Panc1 (cell line): ENCODE results near the gene APAF1. TPM values are rescaled to one million over a fixed set of nuclear protein-coding genes. Genes with fewer than 3 reads are reported as not detected.

ENCODE experiments used
- ATAC-seq: fragments of 200-7000 bp; cut with Tn5 transposase; 2 replicates; pipeline ENCODE4 v1.9.1; 2020; ENCODE audit warnings: mild to moderate bottlenecking, moderate library complexity
- BruUV-seq: library from RNA; stranded (reverse); fragments of 400-500 nt; replicated peaks from 2 replicates; lab custom pipeline; 2021; lab: Mats Ljungman, UMichigan
- CTCF ChIA-PET: fragments of 300-600 bp; sonication (Branson Sonifier 250); formaldehyde crosslinking; loops from one replicate; lab custom pipeline; 2022; ENCODE audit warnings: antibody characterized with exemption; lab: Charles Lee
- POLR2A ChIA-PET: fragments of 300-600 bp; sonication (Branson Sonifier 250); formaldehyde crosslinking; loops from one replicate; lab custom pipeline; 2022; ENCODE audit warnings: antibody characterized with exemption; lab: Charles Lee
- DNase-seq: peaks from one replicate; pipeline ENCODE4 v3.0.0-alpha.2; 2010; ENCODE audit warnings: low read depth, low spot score
- H3K27ac ChIP-seq: 2 replicates; pipeline ENCODE4 v1.5.1; 2011; ENCODE audit warnings: mild to moderate bottlenecking, low read length, inconsistent platforms
- H3K27me3 ChIP-seq: fragments of 200-500 bp; sonication (Bioruptor generic); 2 replicates; pipeline ENCODE4 v1.6.0; 2014; ENCODE audit warnings: low read length, inconsistent platforms; ENCODE audit not compliant: control insufficient read depth, insufficient read depth
- H3K36me3 ChIP-seq: fragments of 200-500 bp; sonication (Bioruptor generic); 2 replicates; pipeline ENCODE4 v1.5.1; 2014; ENCODE audit warnings: inconsistent platforms, mild to moderate bottlenecking, low read length, moderate library complexity; ENCODE audit not compliant: control insufficient read depth, insufficient read depth
- H3K4me1 ChIP-seq: 2 replicates; pipeline ENCODE4 v1.5.1; 2011; ENCODE audit warnings: inconsistent platforms, mild to moderate bottlenecking, low read length, moderate library complexity; ENCODE audit not compliant: control insufficient read depth, insufficient read depth
- H3K4me3 ChIP-seq, 2 experiments: 2 replicates each; pipeline ENCODE4 v1.5.1; 2011 to 2012; ENCODE audit warnings: low read depth in 2 of 2, low read length in 2 of 2, mild to moderate bottlenecking in 2 of 2, inconsistent platforms in 1 of 2, moderate library complexity in 1 of 2
- H3K9me3 ChIP-seq: fragments of 200-500 bp; sonication (Bioruptor generic); 2 replicates; pipeline ENCODE4 v1.5.1; 2014; ENCODE audit warnings: low read depth, mild to moderate bottlenecking, inconsistent platforms, low read length, moderate library complexity; ENCODE audit not compliant: control insufficient read depth, insufficient read depth
- CTCF ChIP-seq: fragments of 450-650 bp; IDR thresholded peaks from 2 replicates; pipeline ENCODE4 v1.5.1; 2017; ENCODE audit warnings: mild to moderate bottlenecking
- POLR2AphosphoS5 ChIP-seq: IDR thresholded peaks from 2 replicates; pipeline ENCODE4 v1.6.1; 2012; ENCODE audit warnings: mild to moderate bottlenecking, low read depth, low read length, moderate library complexity
- REST ChIP-seq, 2 experiments: IDR thresholded peaks; 2 replicates each; pipeline ENCODE4 v1.6.1; 2011 to 2012; ENCODE audit warnings: low read depth in 2 of 2, control low read depth in 1 of 2, low read length in 1 of 2, mild to moderate bottlenecking in 1 of 2, moderate library complexity in 1 of 2; ENCODE audit not compliant: insufficient read depth in 1 of 2
- SIN3A ChIP-seq: IDR thresholded peaks from 2 replicates; pipeline ENCODE4 v1.6.1; 2012; ENCODE audit warnings: low read depth, mild to moderate bottlenecking, low read length, moderate library complexity, borderline replicate concordance; ENCODE audit not compliant: insufficient read depth
- TCF7L2 ChIP-seq: IDR thresholded peaks from 2 replicates; pipeline ENCODE4 v1.6.1; 2011; ENCODE audit warnings: mild to moderate bottlenecking, low read depth, low read length, inconsistent platforms
- in situ Hi-C: cut with HindIII; loops from 2 replicates; pipeline ENCODE4 v1.10.0; 2016; ENCODE audit warnings: low sequenced_read_pairs, low pct_unique_long_range_greater_than_20kb
- intact Hi-C: fragments of 100-400 bp; cut with micrococcal nuclease; formaldehyde crosslinking; loops from one replicate; pipeline ENCODE4 v1.10.0; 2022; ENCODE audit not compliant: unreplicated experiment
- total RNA-seq: library from RNA; stranded (reverse); gene quantifications from one replicate; pipeline ENCODE4 v1.2.1, GENCODE V29; 2021; ENCODE audit not compliant: unreplicated experiment

The APAF1 gene
- total RNA-seq, 1 experiment from 2014 or later, result 15.6 TPM

- ChIA-PET CTCF (no interaction called here), POLR2A (no interaction called here)
- Histone ChIP-seq H3K4me3 (no peak overlapping the region), H3K9me3 (no peaks in the 10 kb centered on the region), H3K4me1 (no peaks in the 10 kb centered on the region), H3K27ac (no peak overlapping the region), H3K36me3 (no peaks in the 10 kb centered on the region), H3K27me3 (no peaks in the 10 kb centered on the region)
- no peak for DNase-seq
- in situ Hi-C loops, result no loop called here
- no peak for ATAC-seq
- TF ChIP-seq CTCF (no peak), REST (IDR thresholded peaks at IDR 0.05; ENCODE audit: insufficient read depth in 1 of 2, low read depth in 2 of 2, low read length in 1 of 2) (no peak), SIN3A (no peak), POLR2AphosphoS5 (no peak), TCF7L2 (no peak)
- intact Hi-C loops, result no loop called here
- no TSS peak for BruUV-seq
Measured at GRCh38 chr12:98771811-98772752, 127.0 kb downstream of the APAF1 start.

- in situ Hi-C loops, result no loop called here
- ChIA-PET CTCF (no interaction called here), POLR2A (no interaction called here)
Measured at GRCh38 chr12:98772818-98773217, 127.7 kb downstream of the APAF1 start.

More at GRCh38 chr12:98772818-98773217, 127.7 kb downstream of the APAF1 start:
- Histone ChIP-seq H3K36me3 (no peaks in the 10 kb centered on the region), H3K9me3 (no peaks in the 10 kb centered on the region), H3K27ac (no peak overlapping the region), H3K4me3 (no peak overlapping the region), H3K4me1 (no peaks in the 10 kb centered on the region), H3K27me3 (no peaks in the 10 kb centered on the region)
- TF ChIP-seq TCF7L2, result no peak
- no peak for TF ChIP-seq SIN3A
- TF ChIP-seq POLR2AphosphoS5, result no peak
- TF ChIP-seq REST (IDR thresholded peaks at IDR 0.05; ENCODE audit: insufficient read depth in 1 of 2, low read depth in 2 of 2, low read length in 1 of 2), result no peak
- no peak for TF ChIP-seq CTCF
- BruUV-seq, result no TSS peak
- ATAC-seq, result no peak
- intact Hi-C loops, result no loop called here
- DNase-seq, result no peak
